Measurements from ENCODE around the gene RRH.
A peak's percentile ranks its signal among the peaks of the same experiment; 100 is the strongest.
"Not testable (repeated sequence)": the region's sequence is repeated elsewhere in the genome, so short reads cannot be mapped to it uniquely, and the experiment has no call there.

The RRH gene, protein sequence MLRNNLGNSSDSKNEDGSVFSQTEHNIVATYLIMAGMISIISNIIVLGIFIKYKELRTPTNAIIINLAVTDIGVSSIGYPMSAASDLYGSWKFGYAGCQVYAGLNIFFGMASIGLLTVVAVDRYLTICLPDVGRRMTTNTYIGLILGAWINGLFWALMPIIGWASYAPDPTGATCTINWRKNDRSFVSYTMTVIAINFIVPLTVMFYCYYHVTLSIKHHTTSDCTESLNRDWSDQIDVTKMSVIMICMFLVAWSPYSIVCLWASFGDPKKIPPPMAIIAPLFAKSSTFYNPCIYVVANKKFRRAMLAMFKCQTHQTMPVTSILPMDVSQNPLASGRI

DNA sequence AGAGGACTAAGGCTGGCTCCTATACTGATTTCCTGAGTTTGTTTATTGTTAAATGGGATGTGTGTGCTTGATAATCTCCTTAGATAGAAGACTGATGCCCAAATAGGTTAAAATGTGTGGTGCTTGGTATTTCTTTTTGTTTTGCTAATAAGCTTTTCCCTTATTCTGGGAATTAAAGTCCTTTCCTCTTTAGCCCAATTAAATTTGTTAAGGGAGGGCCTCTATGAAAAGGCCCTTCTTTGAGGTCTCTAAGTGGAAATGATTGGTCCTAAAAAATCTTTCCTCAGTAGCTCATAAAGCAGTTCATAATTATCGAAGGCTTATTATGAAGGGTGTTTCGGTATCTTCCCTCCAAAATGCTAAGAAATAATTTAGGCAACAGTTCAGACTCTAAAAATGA is at the start of gene RRH:
Gene RRH (plus strand): TSS at position 301 of the 400 bp plus-strand sequence. CDS start 56 bp downstream, at position 357.
- DNase-seq = no peak

DNA sequence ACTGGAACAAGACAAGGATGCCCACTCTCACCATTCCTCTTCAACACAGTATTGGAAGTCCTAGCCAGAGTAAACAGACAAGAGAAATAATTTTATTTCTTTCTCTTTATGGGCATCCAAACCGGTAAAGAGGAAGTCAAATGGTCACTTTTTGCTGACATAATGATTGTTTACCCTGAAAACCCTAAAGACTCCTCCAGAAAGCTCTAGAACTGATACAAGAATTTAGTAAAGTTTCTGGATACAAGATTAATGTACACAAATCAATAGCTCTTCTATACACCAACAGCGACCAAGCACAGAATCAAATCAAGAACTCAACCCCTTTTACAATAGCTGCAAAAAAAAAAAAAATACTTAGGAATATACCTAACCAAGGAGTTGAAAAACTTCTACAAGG is 45.7 kb upstream of the RRH start:
- not testable (repeated sequence) for DNase-seq

DNA sequence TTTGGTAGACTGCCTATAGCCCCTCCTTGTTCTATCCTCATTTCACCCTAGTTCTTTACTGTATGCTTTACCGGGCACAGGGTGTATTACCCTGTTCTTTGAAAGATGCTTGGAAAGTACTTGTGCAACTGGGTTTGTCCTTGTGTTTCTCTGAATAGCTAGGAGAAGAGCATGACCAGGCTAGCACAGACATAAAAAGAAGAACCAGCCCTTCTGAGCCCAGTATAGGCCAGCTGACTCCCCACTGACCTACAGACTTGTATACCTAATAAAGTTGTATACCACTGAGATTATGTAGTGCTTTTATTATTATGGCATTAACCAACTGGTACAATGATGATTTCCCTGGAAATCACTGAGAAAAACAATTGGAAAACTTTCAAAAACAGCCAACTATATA is 40.9 kb upstream of the RRH start:
- no peak for DNase-seq

DNA sequence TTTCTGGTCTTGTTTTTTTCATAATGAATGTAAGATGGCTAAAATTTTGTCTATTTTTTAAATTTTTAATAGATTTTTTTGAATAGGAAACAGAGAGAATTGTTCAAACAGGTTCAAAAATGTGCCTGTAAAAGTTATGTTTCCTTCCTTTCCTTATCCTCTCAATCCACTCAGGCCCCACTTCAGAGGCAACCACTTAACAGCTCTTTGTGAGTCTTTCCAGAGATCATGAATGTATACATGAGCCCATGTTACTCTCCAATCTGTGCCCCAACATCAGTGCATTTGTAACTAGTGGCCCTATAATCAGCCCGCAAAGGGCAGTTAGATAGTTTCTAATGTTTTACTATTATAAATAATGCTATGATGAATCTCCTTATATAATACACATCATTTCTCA is 40.0 kb upstream of the RRH start:
- DNase-seq = no peak

DNA sequence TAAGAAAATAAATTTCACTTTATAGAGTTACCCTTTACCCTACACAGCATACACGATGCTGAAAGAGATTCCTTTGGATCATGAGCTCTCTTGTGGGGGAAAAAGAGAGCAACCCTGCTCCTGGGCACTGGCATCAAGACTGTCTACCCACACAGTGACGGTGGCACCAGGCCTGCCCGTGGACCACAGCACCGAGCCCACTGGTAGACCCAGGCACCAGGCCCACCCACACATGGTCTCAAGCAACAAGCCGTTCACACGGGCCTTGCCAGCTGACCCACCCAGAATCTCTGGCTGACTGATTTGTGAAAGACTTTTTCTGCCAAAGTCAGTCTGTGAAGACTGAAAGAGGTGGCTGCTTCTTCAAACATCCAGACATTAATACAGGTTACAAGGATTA is 32.7 kb upstream of the RRH start:
- DNase-seq = no peak

DNA sequence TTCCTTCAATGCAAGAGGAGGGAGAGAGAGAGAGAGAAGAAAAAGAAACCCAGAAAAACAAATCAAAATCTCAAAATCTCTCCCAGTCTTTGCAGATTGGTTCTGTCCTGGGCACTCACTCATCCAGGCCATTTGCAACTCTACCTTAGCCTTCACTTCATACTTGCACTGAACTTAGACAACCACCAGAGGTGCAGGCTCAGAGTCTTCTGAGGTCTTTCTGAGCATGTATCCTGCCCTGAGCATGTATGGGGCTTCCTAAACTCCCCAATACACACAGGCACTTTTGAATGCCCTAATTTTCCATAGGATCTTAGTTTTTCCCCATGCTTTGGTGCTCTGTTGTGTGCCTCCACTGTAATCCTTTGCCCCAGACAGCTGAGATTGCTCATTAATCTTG is 28.9 kb upstream of the RRH start:
- DNase-seq = no peak

DNA sequence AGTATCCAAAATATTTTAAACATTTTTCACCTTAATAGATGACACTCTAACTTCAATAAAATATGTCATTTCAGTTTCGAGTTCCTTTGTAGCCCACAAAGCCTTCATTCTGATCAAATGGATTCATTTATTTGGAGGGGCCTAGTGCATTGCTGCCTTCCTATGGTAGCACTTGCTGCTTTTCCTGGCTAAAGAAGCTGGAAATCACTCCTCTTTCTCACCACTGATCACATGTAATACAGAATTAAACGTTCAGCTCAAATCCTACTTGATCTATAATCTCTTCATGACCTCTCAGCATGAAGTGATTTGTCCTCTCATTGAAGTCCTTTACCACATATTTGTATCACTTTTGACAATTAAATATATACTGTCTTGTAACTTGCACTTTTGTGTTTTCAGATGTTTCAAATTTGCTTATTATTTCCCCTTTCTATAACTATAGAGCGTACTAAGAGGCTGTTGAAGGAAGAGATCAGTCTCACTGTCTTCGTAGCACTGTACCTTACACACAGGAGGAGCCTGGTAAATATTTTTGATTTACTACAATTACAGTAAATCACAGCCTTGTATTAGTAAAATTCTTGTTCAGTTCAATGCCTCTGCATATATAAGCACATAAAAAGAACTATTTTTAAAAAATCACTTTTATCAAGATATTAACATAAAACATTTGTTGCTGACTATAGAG is 26.5 kb upstream of the RRH start:
- no peak for DNase-seq

DNA sequence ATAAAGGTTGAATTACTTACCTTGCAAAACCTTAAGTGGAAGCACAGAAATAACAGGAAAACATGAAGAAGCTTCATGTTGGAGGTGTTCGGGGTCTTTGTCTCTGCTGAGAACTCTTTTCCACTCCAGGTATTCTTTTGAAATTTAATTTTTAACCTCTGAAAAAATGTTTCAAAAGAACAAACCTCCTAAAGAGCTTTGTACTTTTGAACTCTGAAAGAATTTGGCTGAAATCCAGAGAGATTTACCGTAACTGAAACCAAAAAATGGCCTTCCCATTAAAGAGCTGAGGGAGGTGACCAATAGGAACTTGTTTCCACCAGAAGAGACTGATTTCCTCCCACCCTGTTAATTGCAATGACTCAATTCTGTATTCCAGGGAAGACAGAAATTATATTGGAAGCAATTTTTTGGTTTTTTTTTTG is 25.9 kb upstream of the RRH start, which contains the start of gene CFI:
Gene CFI (minus strand): TSS at position 105 of the 425 bp plus-strand sequence. CDS start 28 bp downstream, at position 77.
- DNase-seq = no peak

DNA sequence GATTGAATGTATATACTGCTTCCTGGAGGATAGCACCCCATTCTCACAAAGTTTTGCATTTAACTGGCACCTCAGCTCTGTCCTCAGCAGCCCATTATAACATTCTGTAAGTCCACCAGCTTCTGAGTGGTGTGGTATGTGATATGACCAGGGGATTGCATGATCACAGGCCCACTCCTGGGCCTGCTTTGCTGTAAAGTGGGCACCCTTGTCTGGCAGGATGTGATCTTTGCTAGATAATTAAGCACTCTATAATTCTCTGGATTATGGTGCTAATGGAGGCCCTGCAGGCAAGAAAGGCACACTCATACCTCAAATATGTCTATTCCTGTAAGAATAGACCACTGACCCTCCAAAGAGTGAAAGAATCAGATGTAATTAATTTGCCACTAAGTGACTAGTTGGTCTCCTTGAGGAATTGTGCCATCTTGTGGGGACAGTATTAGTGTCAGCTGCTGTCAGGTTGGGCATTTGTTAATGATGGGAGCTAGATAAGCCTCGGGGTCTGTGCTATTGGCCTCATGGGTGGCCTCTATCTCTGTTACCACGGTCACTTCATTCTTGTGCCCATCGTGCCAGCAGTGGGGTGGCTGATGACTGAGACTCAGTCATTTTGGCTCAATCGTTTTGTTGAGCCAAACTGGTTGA is 23.7 kb upstream of the RRH start:
- peak; percentile 12 for DNase-seq

DNA sequence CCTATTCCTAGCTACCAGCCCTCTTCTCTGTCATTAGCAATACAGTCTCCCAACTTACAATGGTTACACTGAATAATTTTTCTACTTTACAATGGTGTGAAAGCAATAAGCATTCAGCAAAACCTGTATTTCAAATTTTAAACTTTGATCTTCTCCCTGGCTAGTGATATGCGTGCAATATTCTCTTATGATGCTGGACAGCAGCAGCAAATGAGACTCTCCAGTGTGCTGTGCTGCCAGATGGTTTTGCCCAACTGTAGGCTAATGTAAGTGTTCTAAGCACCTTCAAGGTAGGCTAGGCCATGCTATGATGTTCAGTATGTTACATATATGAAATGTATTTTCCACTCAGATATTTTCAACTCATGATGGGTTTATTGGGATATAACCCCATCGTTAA is 18.1 kb upstream of the RRH start:
- no peak for DNase-seq

DNA sequence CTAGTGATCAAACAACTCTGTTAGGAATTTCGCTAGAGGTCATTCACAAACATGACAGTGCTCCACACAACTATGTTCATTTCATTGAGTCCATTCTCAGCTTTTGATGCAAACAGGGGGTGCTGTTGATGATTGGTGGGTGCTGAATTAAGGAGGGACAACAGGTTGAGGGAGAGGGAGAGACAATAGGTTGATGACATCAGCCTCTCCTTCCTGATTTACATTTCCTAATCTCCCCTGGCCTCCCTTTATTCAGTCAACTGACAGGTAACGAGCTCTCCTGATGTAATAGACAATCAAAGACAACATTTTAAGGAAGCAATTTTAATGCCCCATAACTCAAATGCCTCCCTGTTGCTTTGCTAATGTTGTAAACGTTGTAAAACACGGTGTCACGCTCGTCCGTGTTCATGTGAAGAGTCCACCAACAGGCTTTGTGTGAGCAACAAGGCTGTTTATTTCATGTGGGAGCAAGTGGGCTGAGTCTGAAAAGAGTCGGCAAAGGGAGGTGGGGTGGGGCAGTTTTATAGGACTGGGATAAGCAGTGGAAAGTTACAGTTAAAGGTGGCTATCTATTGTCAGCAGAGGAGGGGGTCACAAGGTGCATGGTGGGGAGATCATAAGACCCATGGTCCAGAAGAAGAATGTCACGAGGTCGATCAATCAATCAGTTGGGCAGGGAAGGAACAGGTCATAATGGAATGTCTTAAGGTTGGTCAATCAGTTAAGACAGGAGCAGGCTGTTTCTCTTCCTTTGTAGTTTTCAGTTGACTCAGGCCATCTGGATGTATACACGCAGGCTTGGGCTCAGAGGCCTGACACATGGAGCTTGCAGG is 17.0 kb upstream of the RRH start:
- DNase-seq = no peak

DNA sequence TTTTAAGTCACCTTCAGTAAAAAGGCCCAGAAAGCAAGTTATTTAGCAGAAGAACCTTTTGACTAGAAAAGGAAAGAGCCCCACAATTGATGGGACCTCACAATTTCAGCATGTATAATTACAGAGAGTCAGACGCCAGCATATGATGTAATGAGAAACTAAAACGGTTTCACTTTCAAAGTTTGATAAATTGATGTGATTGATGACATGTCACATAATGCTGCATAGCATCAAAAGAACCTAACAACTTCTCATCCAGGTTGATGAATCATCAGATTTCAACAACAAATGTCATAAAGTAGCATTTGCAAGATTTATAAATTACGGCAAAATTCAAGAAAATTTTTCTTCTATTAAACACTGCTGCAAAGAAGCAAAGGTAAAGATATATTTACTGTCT is 16.1 kb upstream of the RRH start:
- DNase-seq = no peak

DNA sequence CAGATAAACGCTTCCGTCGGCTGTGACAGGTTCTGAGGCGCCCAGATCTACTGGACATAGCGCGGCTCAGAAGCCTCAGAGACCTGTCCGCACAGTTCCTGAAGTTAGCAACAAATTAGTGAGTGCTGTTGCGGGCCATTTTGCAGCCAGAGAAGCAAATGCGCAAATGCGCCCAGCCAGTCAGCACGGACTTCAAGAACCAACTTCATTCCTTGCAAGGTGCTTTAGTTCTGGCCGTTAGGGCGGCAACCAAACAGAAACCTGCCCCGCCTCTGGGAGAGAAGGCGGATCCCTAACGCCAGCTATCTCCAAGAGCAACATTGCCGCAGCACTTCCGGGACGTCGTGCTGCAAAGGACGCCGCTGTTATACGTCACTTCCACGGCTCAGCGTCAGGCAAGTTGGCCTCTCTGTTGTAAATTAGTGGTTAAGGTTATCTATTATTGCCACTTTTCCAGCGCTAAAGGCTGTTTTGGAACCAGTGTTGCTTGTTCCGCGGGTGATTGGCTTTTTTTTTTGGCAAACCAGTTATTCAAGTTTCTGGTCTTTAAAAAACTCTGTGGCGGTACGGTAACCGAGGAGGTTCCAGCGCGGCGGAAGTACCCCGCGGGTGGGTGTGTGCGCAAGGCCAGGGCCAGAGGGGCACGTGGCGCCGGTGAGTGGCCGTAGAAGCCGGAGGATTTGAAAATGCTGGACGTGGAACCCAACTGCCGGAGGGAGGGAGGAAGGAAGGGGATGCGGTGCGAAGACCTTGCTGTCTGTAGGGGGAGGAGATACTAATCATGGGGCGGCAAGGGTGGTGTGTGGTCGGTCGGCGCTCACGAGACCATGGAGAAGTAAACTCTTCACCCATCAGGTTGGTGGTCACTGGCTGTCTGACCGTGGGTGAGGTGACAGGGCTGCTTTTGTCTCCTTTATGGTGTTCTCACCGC is 12.4 kb upstream of the RRH start, which contains the start of gene GAR1:
Gene GAR1 (plus strand): TSS at position 612 of the 931 bp plus-strand sequence. CDS start 403 bp downstream, outside the sequence.
- DNase-seq = peak; percentile 86

DNA sequence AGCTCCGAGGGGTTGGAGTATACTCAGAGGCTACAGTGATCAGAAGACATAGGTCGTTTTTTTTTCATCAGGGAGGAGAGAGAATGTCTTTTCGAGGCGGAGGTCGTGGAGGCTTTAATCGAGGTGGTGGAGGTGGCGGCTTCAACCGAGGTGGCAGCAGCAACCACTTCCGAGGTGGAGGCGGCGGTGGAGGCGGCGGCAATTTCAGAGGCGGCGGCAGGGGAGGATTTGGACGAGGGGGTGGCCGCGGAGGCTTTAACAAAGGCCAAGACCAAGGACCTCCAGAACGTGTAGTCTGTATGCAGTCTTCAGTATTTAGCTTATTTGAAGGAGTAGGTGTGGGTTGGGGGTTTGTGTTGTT is 11.7 kb upstream of the RRH start:
- no peak for DNase-seq

DNA sequence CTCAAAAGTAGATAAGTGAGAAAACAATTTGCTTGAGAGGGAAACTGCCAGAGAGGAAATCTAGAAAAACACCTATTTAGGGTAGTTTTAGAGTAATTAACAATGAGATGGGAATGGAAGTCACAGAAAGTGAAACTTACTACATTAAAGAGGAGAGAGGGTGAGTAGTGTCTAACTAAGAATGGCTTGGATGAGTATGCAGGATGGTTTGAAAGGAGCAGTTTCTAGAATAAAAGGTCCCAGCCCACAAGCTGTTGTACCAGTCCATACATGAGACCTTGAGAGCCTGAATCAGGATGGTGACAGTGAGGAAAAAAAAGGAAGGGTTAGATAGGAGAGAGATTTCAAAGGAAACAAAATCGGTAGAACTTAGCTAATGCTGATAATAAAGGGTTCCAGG is 10.9 kb upstream of the RRH start:
- no peak for DNase-seq

DNA sequence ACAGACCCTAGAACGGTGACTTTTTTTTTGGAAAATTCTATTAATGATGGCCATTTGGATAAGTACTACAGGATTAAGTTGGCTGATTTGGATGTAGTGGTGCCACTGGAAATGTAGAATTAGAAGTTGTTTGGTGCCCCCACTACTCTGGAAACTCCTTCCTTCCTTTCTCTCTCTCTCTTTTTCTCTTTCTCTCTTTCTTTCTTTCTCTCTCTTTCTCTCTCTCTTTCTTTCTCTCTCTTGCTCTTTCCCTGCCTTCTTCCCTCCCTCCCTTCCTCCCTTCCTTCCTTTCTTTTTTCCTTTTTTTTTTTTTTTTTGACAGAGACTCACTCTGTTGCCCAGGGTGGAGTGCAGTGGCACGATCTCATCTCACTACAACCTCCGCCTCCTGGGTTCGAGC is 9.5 kb upstream of the RRH start:
- no peak for DNase-seq

DNA sequence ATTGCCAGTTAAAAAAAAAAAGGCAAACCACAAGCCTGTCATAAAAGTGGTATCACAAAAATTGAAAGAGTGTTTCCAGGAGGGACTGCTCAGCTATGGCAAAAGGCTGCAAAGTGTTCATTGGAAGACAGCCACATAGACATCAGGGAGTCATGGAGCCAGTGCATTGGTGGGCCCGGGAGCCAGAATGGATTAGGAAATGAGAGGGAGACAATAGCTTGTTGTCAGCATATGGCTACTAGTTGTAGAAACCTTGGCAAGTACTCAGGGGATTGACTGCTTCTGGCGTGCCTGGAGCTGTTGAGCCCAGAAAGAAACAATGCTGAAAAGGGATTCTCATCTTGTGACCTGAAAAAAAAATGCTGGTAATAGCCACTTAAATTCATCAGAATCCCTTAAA is 7.2 kb upstream of the RRH start:
- DNase-seq = no peak

DNA sequence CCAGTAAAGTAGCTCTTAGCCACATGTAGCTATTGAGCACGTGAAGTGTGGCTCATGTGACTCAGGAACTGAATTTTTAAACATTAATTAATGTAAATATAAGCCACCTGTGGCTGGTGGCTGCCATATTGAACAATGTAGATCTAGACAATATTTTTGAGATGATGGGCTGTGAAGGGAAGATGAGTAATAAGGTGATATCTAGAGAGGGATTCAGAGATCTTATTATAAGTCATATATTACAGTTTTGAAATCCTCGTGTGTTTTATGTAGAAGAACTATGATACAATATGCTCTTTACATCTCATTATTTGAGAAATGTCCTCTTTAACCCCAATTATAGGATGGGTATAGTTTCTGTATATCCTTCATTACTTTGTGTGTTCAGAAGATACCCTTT is 6.6 kb upstream of the RRH start:
- DNase-seq = no peak

DNA sequence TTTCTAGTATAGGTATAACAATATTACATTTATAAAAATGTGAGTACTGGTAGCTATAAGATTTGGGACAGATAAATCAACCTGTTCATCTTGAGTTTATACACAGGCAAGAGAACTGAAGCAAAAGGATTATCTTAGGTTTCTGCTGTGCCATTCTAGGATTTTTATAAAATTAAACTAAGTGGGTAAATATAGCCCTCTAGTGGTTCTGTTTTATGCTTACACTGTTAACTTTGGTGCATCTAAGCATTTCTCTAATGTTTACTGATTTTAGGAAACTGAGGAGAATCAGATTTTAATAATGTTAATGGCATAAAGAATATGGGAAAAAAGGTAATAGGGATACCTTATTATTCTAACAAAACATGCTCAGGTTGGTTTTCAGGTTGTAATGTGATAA is 1.1 kb upstream of the RRH start:
- no peak for DNase-seq

DNA sequence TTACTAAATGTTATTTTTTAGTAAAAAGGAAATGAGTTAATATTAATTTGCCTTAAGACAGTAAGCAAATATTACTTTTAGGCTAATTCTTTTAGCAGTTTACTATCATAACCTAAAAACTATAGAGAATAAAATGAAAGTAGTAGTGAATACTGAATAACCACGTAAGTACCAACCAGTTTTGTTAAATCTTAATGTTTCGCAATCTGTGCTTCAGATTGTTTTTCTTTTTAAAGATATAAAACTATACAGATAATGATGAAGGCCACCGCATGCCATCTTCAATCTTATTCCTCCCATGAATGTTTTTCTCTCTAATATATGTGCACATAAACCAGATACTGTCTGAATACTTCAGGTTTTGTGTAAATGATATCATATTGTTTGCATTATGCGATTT is 6.0 kb downstream of the RRH start:
- DNase-seq = no peak

DNA sequence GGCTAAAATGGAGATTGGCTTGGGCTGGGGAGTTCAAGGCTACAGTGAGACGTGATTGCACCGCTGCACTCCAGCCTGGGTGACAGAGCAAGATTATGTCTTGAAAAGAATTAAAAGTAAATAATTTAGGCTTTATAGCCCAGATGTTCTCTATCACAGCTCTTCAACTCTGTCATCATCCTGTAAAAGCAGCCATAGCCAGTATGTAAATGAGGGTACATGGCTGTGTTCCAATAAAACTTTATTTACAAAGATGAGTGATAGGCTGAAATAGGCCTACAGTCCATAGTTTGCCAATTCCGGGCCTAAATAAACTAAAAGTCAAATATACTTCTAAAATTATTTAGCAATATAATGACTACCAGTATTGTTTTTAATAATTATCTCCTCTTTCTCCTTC is 9.2 kb downstream of the RRH start:
- no peak for DNase-seq

All from NCI-H1092 (cell line).